H9 (cell line): ENCODE measurements around the gene SYDE2. TPM values are rescaled to one million over a fixed set of nuclear protein-coding genes. Genes with fewer than 3 reads are reported as not detected.
A peak's percentile ranks its signal among the peaks of the same experiment; 100 is the strongest.

Experiments used
- DNase-seq: peaks from one replicate; pipeline ENCODE4 v3.0.0-alpha.2; 2017
- H2AFZ ChIP-seq: one replicate; pipeline ENCODE4 v1.6.1; 2013; ENCODE audit warnings: mild to moderate bottlenecking, low read length, control low read depth, moderate library complexity
- H2AK5ac ChIP-seq: 2 replicates; pipeline ENCODE4 v1.6.1; 2013; ENCODE audit warnings: low read length, control low read depth, mixed read lengths; ENCODE audit not compliant: insufficient read length
- H2BK120ac ChIP-seq: one replicate; pipeline ENCODE4 v1.6.1; 2013; ENCODE audit warnings: low read depth, mild to moderate bottlenecking, low read length, control low read depth, inconsistent platforms; ENCODE audit not compliant: poor library complexity, severe bottlenecking
- H2BK12ac ChIP-seq: 2 replicates; pipeline ENCODE4 v1.6.1; 2013; ENCODE audit warnings: low read length, control low read depth, mixed read lengths, low read depth; ENCODE audit not compliant: insufficient read length
- H2BK15ac ChIP-seq: 2 replicates; pipeline ENCODE4 v1.6.1; 2013; ENCODE audit warnings: low read depth, low read length, control low read depth
- H2BK20ac ChIP-seq: one replicate; pipeline ENCODE4 v1.6.1; 2013; ENCODE audit warnings: low read depth, mild to moderate bottlenecking, low read length, control low read depth, inconsistent platforms; ENCODE audit not compliant: poor library complexity, severe bottlenecking
- H2BK5ac ChIP-seq: 2 replicates; pipeline ENCODE4 v1.6.1; 2013; ENCODE audit warnings: low read length, control low read depth, mixed read lengths; ENCODE audit not compliant: insufficient read length
- H3K14ac ChIP-seq: 2 replicates; pipeline ENCODE4 v1.6.1; 2013; ENCODE audit warnings: low read length, control low read depth; ENCODE audit not compliant: insufficient read depth
- H3K18ac ChIP-seq: 2 replicates; pipeline ENCODE4 v1.6.1; 2013; ENCODE audit warnings: low read depth, mild to moderate bottlenecking, mixed read lengths, low read length, control low read depth; ENCODE audit not compliant: insufficient read length
- H3K23ac ChIP-seq: 2 replicates; pipeline ENCODE4 v1.6.1; 2013; ENCODE audit warnings: low read length, control low read depth, mixed read lengths, low read depth; ENCODE audit not compliant: insufficient read length
- H3K23me2 ChIP-seq: 2 replicates; pipeline ENCODE4 v1.6.1; 2013; ENCODE audit warnings: low read depth, mild to moderate bottlenecking, mixed read lengths, low read length, control low read depth; ENCODE audit not compliant: insufficient read length, poor library complexity, severe bottlenecking
- H3K27ac ChIP-seq: 2 replicates; pipeline ENCODE4 v1.5.1; 2013; ENCODE audit warnings: low read length, control low read depth, mixed read lengths, low read depth; ENCODE audit not compliant: insufficient read length
- H3K27me3 ChIP-seq: 2 replicates; pipeline ENCODE4 v1.6.1; 2013; ENCODE audit warnings: low read length, control low read depth, inconsistent platforms; ENCODE audit not compliant: insufficient read depth
- H3K4ac ChIP-seq: 2 replicates; pipeline ENCODE4 v1.6.1; 2013; ENCODE audit warnings: low read depth, mild to moderate bottlenecking, control low read depth, inconsistent platforms, low read length, moderate library complexity
- H3K4me1 ChIP-seq: 2 replicates; pipeline ENCODE4 v1.6.1; 2013; ENCODE audit warnings: low read length, control low read depth, inconsistent platforms; ENCODE audit not compliant: insufficient read depth
- H3K4me2 ChIP-seq: 2 replicates; pipeline ENCODE4 v1.6.1; 2013; ENCODE audit warnings: low read length, control low read depth, mixed read lengths; ENCODE audit not compliant: insufficient read length, insufficient read depth
- H3K56ac ChIP-seq: 2 replicates; pipeline ENCODE4 v1.6.1; 2013; ENCODE audit warnings: low read depth, mild to moderate bottlenecking, mixed read lengths, low read length, control low read depth; ENCODE audit not compliant: insufficient read length
- H3K79me1 ChIP-seq: 2 replicates; pipeline ENCODE4 v1.6.1; 2013; ENCODE audit warnings: low read depth, mild to moderate bottlenecking, moderate library complexity, low read length, control low read depth, inconsistent platforms; ENCODE audit not compliant: insufficient read depth, poor library complexity, severe bottlenecking
- H3K79me2 ChIP-seq: 2 replicates; pipeline ENCODE4 v1.6.1; 2013; ENCODE audit warnings: low read length, control low read depth, inconsistent platforms; ENCODE audit not compliant: insufficient read depth
- H3K9ac ChIP-seq: 2 replicates; pipeline ENCODE4 v1.6.1; 2013; ENCODE audit warnings: low read length, control low read depth, mixed read lengths; ENCODE audit not compliant: insufficient read length; ENCODE audit errors: extremely low read depth
- H3K9me3 ChIP-seq: one replicate; pipeline ENCODE4 v1.6.1; 2013; ENCODE audit warnings: low read depth, low read length, inconsistent platforms; ENCODE audit not compliant: control insufficient read depth
- H3T11ph ChIP-seq: one replicate; pipeline ENCODE4 v1.6.1; 2013; ENCODE audit warnings: mild to moderate bottlenecking, low read length, control low read depth, inconsistent platforms
- H4K20me1 ChIP-seq: one replicate; pipeline ENCODE4 v1.6.1; 2013; ENCODE audit not compliant: control insufficient read depth, insufficient read length, insufficient read depth
- H4K5ac ChIP-seq: 2 replicates; pipeline ENCODE4 v1.6.1; 2013; ENCODE audit warnings: low read depth, mild to moderate bottlenecking, mixed read lengths, low read length, control low read depth; ENCODE audit not compliant: insufficient read length
- H4K8ac ChIP-seq: replicated peaks from 2 replicates; pipeline ENCODE4 v1.6.1; 2013; ENCODE audit warnings: low read length, control low read depth, mixed read lengths, low read depth; ENCODE audit not compliant: insufficient read length
- H4K91ac ChIP-seq: 2 replicates; pipeline ENCODE4 v1.6.1; 2013; ENCODE audit warnings: low read depth, mild to moderate bottlenecking, moderate library complexity, mixed read lengths, low read length, control low read depth; ENCODE audit not compliant: insufficient read length
- H3K27ac Mint-ChIP-seq, 3 experiments: 2 replicates in 2 of 3; 3 replicates in 1 of 3; pipeline ENCODE4 v1.8.0; 2020 to 2021; ENCODE audit warnings: mixed read lengths in 3 of 3, mild to moderate bottlenecking in 1 of 3, moderate library complexity in 1 of 3
- H3K27me3 Mint-ChIP-seq: 2 replicates; pipeline ENCODE4 v1.8.0; 2021; ENCODE audit warnings: low read depth, mild to moderate bottlenecking, moderate library complexity, mixed read lengths
- H3K36me3 Mint-ChIP-seq, 3 experiments: 2 replicates in 2 of 3; 3 replicates in 1 of 3; pipeline ENCODE4 v1.8.0; 2020 to 2021; ENCODE audit warnings: low read depth in 3 of 3, mixed read lengths in 3 of 3; ENCODE audit not compliant: insufficient read depth in 1 of 3
- H3K4me1 Mint-ChIP-seq, 2 experiments: 2 replicates each; pipeline ENCODE4 v1.8.0; 2020; ENCODE audit warnings: mixed read lengths in 2 of 2
- H3K4me3 Mint-ChIP-seq, 2 experiments: 2 replicates in 1 of 2; 3 replicates in 1 of 2; pipeline ENCODE4 v1.8.0; 2020 to 2021; ENCODE audit warnings: mild to moderate bottlenecking in 2 of 2, mixed read lengths in 2 of 2, moderate library complexity in 1 of 2
- H3K9me3 Mint-ChIP-seq, 2 experiments: 2 replicates in 1 of 2; 3 replicates in 1 of 2; pipeline ENCODE4 v1.8.0; 2020; ENCODE audit warnings: mild to moderate bottlenecking in 2 of 2, mixed read lengths in 2 of 2, moderate library complexity in 1 of 2
- WGBS: extraction: QIAGEN DNeasy Blood & Tissue Kit; methylation state at CpG from one replicate; pipeline ENCODE4 v1.1.7; 2013; ENCODE audit warnings: missing lambda C conversion rate, low lambda C conversion rate, mixed read lengths; ENCODE audit not compliant: insufficient read length; ENCODE audit errors: extremely low coverage; 5-methylcytosine and 5-hydroxymethylcytosine counted together
- total RNA-seq: library from RNA; stranded (reverse); gene quantifications from 2 replicates; pipeline ENCODE4 v1.2.1, GENCODE V29; 2021
- TF ChIP-seq, protein P1 (sequence below): fragments of 200-600 bp; sonication (generic); conservative IDR thresholded peaks from 3 replicates; pipeline ENCODE4 v1.8.0; 2021; ENCODE audit warnings: antibody characterized with exemption, mild to moderate bottlenecking

The SYDE2 gene
- total RNA-seq, 1 experiment from 2014 or later: 12.4 TPM

GRCh38 chr1:85224734-85225623 lies 24.2 kb upstream of the SYDE2 start:
- Histone ChIP-seq H3K4me1 (peaks cover 4% of the 10 kb centered on the region; the same call in 1 of the 2 replicates), H3K23me2 (no peaks in the 10 kb centered on the region), H4K8ac (no peak overlapping the region), H3K79me1 (no peaks in the 10 kb centered on the region), H4K91ac (no peak overlapping the region), H2AFZ (no peak overlapping the region), H3K56ac (no peak overlapping the region), H2BK15ac (no peak overlapping the region), H4K5ac (no peak overlapping the region), H3T11ph (no peak overlapping the region), H3K27ac (no peak overlapping the region), H3K14ac (no peak overlapping the region), H2BK20ac (no peak overlapping the region), H4K20me1 (no peaks in the 10 kb centered on the region), H3K18ac (no peak overlapping the region), H3K4ac (no peak overlapping the region), H3K79me2 (no peaks in the 10 kb centered on the region), H3K23ac (no peak overlapping the region), H2BK12ac (no peak overlapping the region), H2BK120ac (no peak overlapping the region), H2BK5ac (no peak overlapping the region), H3K27me3 (no peaks in the 10 kb centered on the region), H3K9me3 (no peaks in the 10 kb centered on the region), H3K4me2 (no peak overlapping the region), H2AK5ac (no peak overlapping the region), H3K9ac (no peak overlapping the region)
- H3K9me3 Mint-ChIP-seq: no peaks in the 10 kb centered on the region; a peak in 2 of 5 replicates
- peak overlapping the region in 1 of 2 experiments; percentile 47; a peak in 1 of 5 replicates for H3K4me3 Mint-ChIP-seq
- TF ChIP-seq, protein P1, sequence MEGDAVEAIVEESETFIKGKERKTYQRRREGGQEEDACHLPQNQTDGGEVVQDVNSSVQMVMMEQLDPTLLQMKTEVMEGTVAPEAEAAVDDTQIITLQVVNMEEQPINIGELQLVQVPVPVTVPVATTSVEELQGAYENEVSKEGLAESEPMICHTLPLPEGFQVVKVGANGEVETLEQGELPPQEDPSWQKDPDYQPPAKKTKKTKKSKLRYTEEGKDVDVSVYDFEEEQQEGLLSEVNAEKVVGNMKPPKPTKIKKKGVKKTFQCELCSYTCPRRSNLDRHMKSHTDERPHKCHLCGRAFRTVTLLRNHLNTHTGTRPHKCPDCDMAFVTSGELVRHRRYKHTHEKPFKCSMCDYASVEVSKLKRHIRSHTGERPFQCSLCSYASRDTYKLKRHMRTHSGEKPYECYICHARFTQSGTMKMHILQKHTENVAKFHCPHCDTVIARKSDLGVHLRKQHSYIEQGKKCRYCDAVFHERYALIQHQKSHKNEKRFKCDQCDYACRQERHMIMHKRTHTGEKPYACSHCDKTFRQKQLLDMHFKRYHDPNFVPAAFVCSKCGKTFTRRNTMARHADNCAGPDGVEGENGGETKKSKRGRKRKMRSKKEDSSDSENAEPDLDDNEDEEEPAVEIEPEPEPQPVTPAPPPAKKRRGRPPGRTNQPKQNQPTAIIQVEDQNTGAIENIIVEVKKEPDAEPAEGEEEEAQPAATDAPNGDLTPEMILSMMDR: no peak
- peaks cover 36 to 41% of the 10 kb centered on the region in 2 experiments for H3K4me1 Mint-ChIP-seq
- peak overlapping the region in 2 of 3 experiments; percentile 72 to 91; a peak in 3 of 7 replicates for H3K27ac Mint-ChIP-seq
- H3K36me3 Mint-ChIP-seq: no peaks in the 10 kb centered on the region
- WGBS: no CpG with 5 or more reads among the region's 3 CpGs
- no peaks in the 10 kb centered on the region; the same call in 1 of the 2 replicates for H3K27me3 Mint-ChIP-seq
- DNase-seq: peak; percentile 82
